H9 (cell line): Measurements from ENCODE around the gene OXSR1. TPM values are rescaled to one million over a fixed set of nuclear protein-coding genes. Genes with fewer than 3 reads are reported as not detected.

Source experiments
- DNase-seq: peaks from one replicate; pipeline ENCODE4 v3.0.0-alpha.2; 2017
- H2AFZ ChIP-seq: one replicate; pipeline ENCODE4 v1.6.1; 2013; ENCODE audit warnings: mild to moderate bottlenecking, low read length, control low read depth, moderate library complexity
- H2AK5ac ChIP-seq: 2 replicates; pipeline ENCODE4 v1.6.1; 2013; ENCODE audit warnings: low read length, control low read depth, mixed read lengths; ENCODE audit not compliant: insufficient read length
- H2BK120ac ChIP-seq: one replicate; pipeline ENCODE4 v1.6.1; 2013; ENCODE audit warnings: low read depth, mild to moderate bottlenecking, low read length, control low read depth, inconsistent platforms; ENCODE audit not compliant: poor library complexity, severe bottlenecking
- H2BK12ac ChIP-seq: 2 replicates; pipeline ENCODE4 v1.6.1; 2013; ENCODE audit warnings: low read length, control low read depth, mixed read lengths, low read depth; ENCODE audit not compliant: insufficient read length
- H2BK15ac ChIP-seq: 2 replicates; pipeline ENCODE4 v1.6.1; 2013; ENCODE audit warnings: low read depth, low read length, control low read depth
- H2BK20ac ChIP-seq: one replicate; pipeline ENCODE4 v1.6.1; 2013; ENCODE audit warnings: low read depth, mild to moderate bottlenecking, low read length, control low read depth, inconsistent platforms; ENCODE audit not compliant: poor library complexity, severe bottlenecking
- H2BK5ac ChIP-seq: 2 replicates; pipeline ENCODE4 v1.6.1; 2013; ENCODE audit warnings: low read length, control low read depth, mixed read lengths; ENCODE audit not compliant: insufficient read length
- H3K14ac ChIP-seq: 2 replicates; pipeline ENCODE4 v1.6.1; 2013; ENCODE audit warnings: low read length, control low read depth; ENCODE audit not compliant: insufficient read depth
- H3K18ac ChIP-seq: 2 replicates; pipeline ENCODE4 v1.6.1; 2013; ENCODE audit warnings: low read depth, mild to moderate bottlenecking, mixed read lengths, low read length, control low read depth; ENCODE audit not compliant: insufficient read length
- H3K23ac ChIP-seq: 2 replicates; pipeline ENCODE4 v1.6.1; 2013; ENCODE audit warnings: low read length, control low read depth, mixed read lengths, low read depth; ENCODE audit not compliant: insufficient read length
- H3K23me2 ChIP-seq: 2 replicates; pipeline ENCODE4 v1.6.1; 2013; ENCODE audit warnings: low read depth, mild to moderate bottlenecking, mixed read lengths, low read length, control low read depth; ENCODE audit not compliant: insufficient read length, poor library complexity, severe bottlenecking
- H3K27ac ChIP-seq: 2 replicates; pipeline ENCODE4 v1.5.1; 2013; ENCODE audit warnings: low read length, control low read depth, mixed read lengths, low read depth; ENCODE audit not compliant: insufficient read length
- H3K27me3 ChIP-seq: 2 replicates; pipeline ENCODE4 v1.6.1; 2013; ENCODE audit warnings: low read length, control low read depth, inconsistent platforms; ENCODE audit not compliant: insufficient read depth
- H3K4ac ChIP-seq: 2 replicates; pipeline ENCODE4 v1.6.1; 2013; ENCODE audit warnings: low read depth, mild to moderate bottlenecking, control low read depth, inconsistent platforms, low read length, moderate library complexity
- H3K4me1 ChIP-seq: 2 replicates; pipeline ENCODE4 v1.6.1; 2013; ENCODE audit warnings: low read length, control low read depth, inconsistent platforms; ENCODE audit not compliant: insufficient read depth
- H3K4me2 ChIP-seq: 2 replicates; pipeline ENCODE4 v1.6.1; 2013; ENCODE audit warnings: low read length, control low read depth, mixed read lengths; ENCODE audit not compliant: insufficient read length, insufficient read depth
- H3K56ac ChIP-seq: 2 replicates; pipeline ENCODE4 v1.6.1; 2013; ENCODE audit warnings: low read depth, mild to moderate bottlenecking, mixed read lengths, low read length, control low read depth; ENCODE audit not compliant: insufficient read length
- H3K79me1 ChIP-seq: 2 replicates; pipeline ENCODE4 v1.6.1; 2013; ENCODE audit warnings: low read depth, mild to moderate bottlenecking, moderate library complexity, low read length, control low read depth, inconsistent platforms; ENCODE audit not compliant: insufficient read depth, poor library complexity, severe bottlenecking
- H3K79me2 ChIP-seq: 2 replicates; pipeline ENCODE4 v1.6.1; 2013; ENCODE audit warnings: low read length, control low read depth, inconsistent platforms; ENCODE audit not compliant: insufficient read depth
- H3K9ac ChIP-seq: 2 replicates; pipeline ENCODE4 v1.6.1; 2013; ENCODE audit warnings: low read length, control low read depth, mixed read lengths; ENCODE audit not compliant: insufficient read length; ENCODE audit errors: extremely low read depth
- H3K9me3 ChIP-seq: one replicate; pipeline ENCODE4 v1.6.1; 2013; ENCODE audit warnings: low read depth, low read length, inconsistent platforms; ENCODE audit not compliant: control insufficient read depth
- H3T11ph ChIP-seq: one replicate; pipeline ENCODE4 v1.6.1; 2013; ENCODE audit warnings: mild to moderate bottlenecking, low read length, control low read depth, inconsistent platforms
- H4K20me1 ChIP-seq: one replicate; pipeline ENCODE4 v1.6.1; 2013; ENCODE audit not compliant: control insufficient read depth, insufficient read length, insufficient read depth
- H4K5ac ChIP-seq: 2 replicates; pipeline ENCODE4 v1.6.1; 2013; ENCODE audit warnings: low read depth, mild to moderate bottlenecking, mixed read lengths, low read length, control low read depth; ENCODE audit not compliant: insufficient read length
- H4K8ac ChIP-seq: replicated peaks from 2 replicates; pipeline ENCODE4 v1.6.1; 2013; ENCODE audit warnings: low read length, control low read depth, mixed read lengths, low read depth; ENCODE audit not compliant: insufficient read length
- H4K91ac ChIP-seq: 2 replicates; pipeline ENCODE4 v1.6.1; 2013; ENCODE audit warnings: low read depth, mild to moderate bottlenecking, moderate library complexity, mixed read lengths, low read length, control low read depth; ENCODE audit not compliant: insufficient read length
- H3K27ac Mint-ChIP-seq, 3 experiments: 2 replicates in 2 of 3; 3 replicates in 1 of 3; pipeline ENCODE4 v1.8.0; 2020 to 2021; ENCODE audit warnings: mixed read lengths in 3 of 3, mild to moderate bottlenecking in 1 of 3, moderate library complexity in 1 of 3
- H3K27me3 Mint-ChIP-seq: 2 replicates; pipeline ENCODE4 v1.8.0; 2021; ENCODE audit warnings: low read depth, mild to moderate bottlenecking, moderate library complexity, mixed read lengths
- H3K36me3 Mint-ChIP-seq, 3 experiments: 2 replicates in 2 of 3; 3 replicates in 1 of 3; pipeline ENCODE4 v1.8.0; 2020 to 2021; ENCODE audit warnings: low read depth in 3 of 3, mixed read lengths in 3 of 3; ENCODE audit not compliant: insufficient read depth in 1 of 3
- H3K4me1 Mint-ChIP-seq, 2 experiments: 2 replicates each; pipeline ENCODE4 v1.8.0; 2020; ENCODE audit warnings: mixed read lengths in 2 of 2
- H3K4me3 Mint-ChIP-seq, 2 experiments: 2 replicates in 1 of 2; 3 replicates in 1 of 2; pipeline ENCODE4 v1.8.0; 2020 to 2021; ENCODE audit warnings: mild to moderate bottlenecking in 2 of 2, mixed read lengths in 2 of 2, moderate library complexity in 1 of 2
- H3K9me3 Mint-ChIP-seq, 2 experiments: 2 replicates in 1 of 2; 3 replicates in 1 of 2; pipeline ENCODE4 v1.8.0; 2020; ENCODE audit warnings: mild to moderate bottlenecking in 2 of 2, mixed read lengths in 2 of 2, moderate library complexity in 1 of 2
- WGBS: extraction: QIAGEN DNeasy Blood & Tissue Kit; methylation state at CpG from one replicate; pipeline ENCODE4 v1.1.7; 2013; ENCODE audit warnings: missing lambda C conversion rate, low lambda C conversion rate, mixed read lengths; ENCODE audit not compliant: insufficient read length; ENCODE audit errors: extremely low coverage; 5-methylcytosine and 5-hydroxymethylcytosine counted together
- total RNA-seq: library from RNA; stranded (reverse); gene quantifications from 2 replicates; pipeline ENCODE4 v1.2.1, GENCODE V29; 2021
- TF ChIP-seq, protein P1 (sequence below): fragments of 200-600 bp; sonication (generic); conservative IDR thresholded peaks from 3 replicates; pipeline ENCODE4 v1.8.0; 2021; ENCODE audit warnings: antibody characterized with exemption, mild to moderate bottlenecking

Gene OXSR1
- total RNA-seq, 1 experiment from 2014 or later: 54.1 TPM

- Histone ChIP-seq H3K18ac (no peak overlapping the region), H3K27me3 (no peaks in the 10 kb centered on the region), H3K79me2 (no peaks in the 10 kb centered on the region), H2BK120ac (no peak overlapping the region), H3K23ac (no peak overlapping the region), H3K9me3 (no peaks in the 10 kb centered on the region), H2AK5ac (no peak overlapping the region), H3K4me1 (no peaks in the 10 kb centered on the region), H4K91ac (no peak overlapping the region), H2BK5ac (no peak overlapping the region), H2BK15ac (no peak overlapping the region), H3K23me2 (no peaks in the 10 kb centered on the region), H3K4ac (no peak overlapping the region), H3K9ac (no peak overlapping the region), H4K20me1 (no peaks in the 10 kb centered on the region), H4K5ac (no peak overlapping the region), H2BK12ac (no peak overlapping the region), H3K79me1 (no peaks in the 10 kb centered on the region), H3K4me2 (no peak overlapping the region), H3T11ph (no peak overlapping the region), H3K14ac (no peak overlapping the region; the same call in 1 of the 2 replicates), H4K8ac (no peak overlapping the region), H3K56ac (no peak overlapping the region), H3K27ac (no peak overlapping the region), H2AFZ (no peak overlapping the region), H2BK20ac (no peak overlapping the region)
- Mint-ChIP-seq H3K27ac (no peak overlapping the region), H3K9me3 (no peaks in the 10 kb centered on the region), H3K36me3 (0 out of 7 replicates have a peak, but pooled peaks cover 0 to 2% (median 0%) of the 10 kb centered on the region in 3 experiments), H3K4me1 (no peaks in the 10 kb centered on the region), H3K27me3 (peaks cover 1% of the 10 kb centered on the region; the same call in 1 of the 2 replicates), H3K4me3 (no peak overlapping the region)
- WGBS: no CpG with 5 or more reads among the region's 13 CpGs
- no peak for DNase-seq
- TF ChIP-seq, protein P1, sequence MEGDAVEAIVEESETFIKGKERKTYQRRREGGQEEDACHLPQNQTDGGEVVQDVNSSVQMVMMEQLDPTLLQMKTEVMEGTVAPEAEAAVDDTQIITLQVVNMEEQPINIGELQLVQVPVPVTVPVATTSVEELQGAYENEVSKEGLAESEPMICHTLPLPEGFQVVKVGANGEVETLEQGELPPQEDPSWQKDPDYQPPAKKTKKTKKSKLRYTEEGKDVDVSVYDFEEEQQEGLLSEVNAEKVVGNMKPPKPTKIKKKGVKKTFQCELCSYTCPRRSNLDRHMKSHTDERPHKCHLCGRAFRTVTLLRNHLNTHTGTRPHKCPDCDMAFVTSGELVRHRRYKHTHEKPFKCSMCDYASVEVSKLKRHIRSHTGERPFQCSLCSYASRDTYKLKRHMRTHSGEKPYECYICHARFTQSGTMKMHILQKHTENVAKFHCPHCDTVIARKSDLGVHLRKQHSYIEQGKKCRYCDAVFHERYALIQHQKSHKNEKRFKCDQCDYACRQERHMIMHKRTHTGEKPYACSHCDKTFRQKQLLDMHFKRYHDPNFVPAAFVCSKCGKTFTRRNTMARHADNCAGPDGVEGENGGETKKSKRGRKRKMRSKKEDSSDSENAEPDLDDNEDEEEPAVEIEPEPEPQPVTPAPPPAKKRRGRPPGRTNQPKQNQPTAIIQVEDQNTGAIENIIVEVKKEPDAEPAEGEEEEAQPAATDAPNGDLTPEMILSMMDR: no peak
These were observed 111.0 kb downstream of the OXSR1 start for GRCh38 chr3:38276081-38276916.
